GM12872 (cell line): Measurements from ENCODE around the gene KCNN3.

Experiments used
- CTCF ChIP-seq: IDR thresholded peaks from 3 replicates; pipeline ENCODE4 v1.5.1; 2011; ENCODE audit warnings: low read depth, mild to moderate bottlenecking, low read length, moderate library complexity; ENCODE audit not compliant: insufficient read depth

KCNN3 gene

GRCh38 chr1:154725865-154726264 is 144.2 kb downstream of the KCNN3 start:
- no peak for TF ChIP-seq CTCF

- no peak for TF ChIP-seq CTCF
These were observed 149.5 kb downstream of the KCNN3 start for GRCh38 chr1:154720328-154721297.

- TF ChIP-seq CTCF = no peak
These were observed 150.3 kb downstream of the KCNN3 start for GRCh38 chr1:154719586-154720327.

GRCh38 chr1:154718566-154718965 is 151.5 kb downstream of the KCNN3 start:
- no peak for TF ChIP-seq CTCF

- TF ChIP-seq CTCF = no peak
These were observed 152.6 kb downstream of the KCNN3 start for GRCh38 chr1:154717528-154717924.

- TF ChIP-seq CTCF = no peak
These were observed 153.2 kb downstream of the KCNN3 start for GRCh38 chr1:154716614-154717527.
